Measurements from ENCODE around the gene PLIN4.

The PLIN4 gene

DNA sequence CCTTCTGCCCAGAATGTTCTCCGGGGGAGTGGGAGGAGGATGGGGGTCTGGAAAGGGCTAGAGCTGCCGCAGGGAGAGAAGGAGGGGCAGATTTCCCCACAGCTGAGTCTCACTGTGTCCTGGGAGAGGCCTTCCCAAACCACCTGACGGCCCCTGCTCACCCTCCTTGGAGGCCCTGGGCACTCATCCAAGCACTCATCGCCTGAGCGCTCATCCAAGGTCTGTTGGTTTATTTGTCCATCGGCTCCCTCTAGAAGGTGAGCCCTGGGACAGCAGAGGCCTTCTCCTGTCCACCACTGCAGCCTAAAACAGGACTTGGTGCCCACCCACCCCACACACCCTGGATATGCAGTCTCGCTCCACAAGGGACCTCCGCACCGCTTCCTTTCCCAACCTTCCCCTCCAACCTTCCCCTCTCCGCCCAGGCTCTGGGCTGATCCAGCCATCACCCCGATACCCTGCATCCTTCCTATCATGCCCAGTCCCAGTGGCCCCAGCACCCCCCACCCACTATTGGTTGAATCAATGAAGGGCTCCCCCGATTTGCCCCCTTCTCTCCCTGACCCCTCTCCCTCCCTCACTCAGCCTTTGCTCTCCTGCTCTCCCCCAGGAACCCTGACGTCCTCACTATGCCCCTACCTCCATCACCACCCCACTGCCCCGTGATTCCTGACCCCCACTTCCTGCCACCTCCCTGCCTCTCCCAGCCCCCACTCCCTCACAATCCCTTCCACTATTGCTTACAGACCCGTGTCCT is 62.4 kb downstream of the PLIN4 start:
- no peak for DNase-seq (ENCODE audit: low read depth)
- TF ChIP-seq, protein P1, sequence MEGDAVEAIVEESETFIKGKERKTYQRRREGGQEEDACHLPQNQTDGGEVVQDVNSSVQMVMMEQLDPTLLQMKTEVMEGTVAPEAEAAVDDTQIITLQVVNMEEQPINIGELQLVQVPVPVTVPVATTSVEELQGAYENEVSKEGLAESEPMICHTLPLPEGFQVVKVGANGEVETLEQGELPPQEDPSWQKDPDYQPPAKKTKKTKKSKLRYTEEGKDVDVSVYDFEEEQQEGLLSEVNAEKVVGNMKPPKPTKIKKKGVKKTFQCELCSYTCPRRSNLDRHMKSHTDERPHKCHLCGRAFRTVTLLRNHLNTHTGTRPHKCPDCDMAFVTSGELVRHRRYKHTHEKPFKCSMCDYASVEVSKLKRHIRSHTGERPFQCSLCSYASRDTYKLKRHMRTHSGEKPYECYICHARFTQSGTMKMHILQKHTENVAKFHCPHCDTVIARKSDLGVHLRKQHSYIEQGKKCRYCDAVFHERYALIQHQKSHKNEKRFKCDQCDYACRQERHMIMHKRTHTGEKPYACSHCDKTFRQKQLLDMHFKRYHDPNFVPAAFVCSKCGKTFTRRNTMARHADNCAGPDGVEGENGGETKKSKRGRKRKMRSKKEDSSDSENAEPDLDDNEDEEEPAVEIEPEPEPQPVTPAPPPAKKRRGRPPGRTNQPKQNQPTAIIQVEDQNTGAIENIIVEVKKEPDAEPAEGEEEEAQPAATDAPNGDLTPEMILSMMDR (IDR thresholded peaks at IDR 0.05; ENCODE audit: low read depth, low read length), result no peak
- TF ChIP-seq POLR2A (IDR thresholded peaks at IDR 0.05; ENCODE audit: extremely low read depth, insufficient read length), result no peak
- TF ChIP-seq, protein P2, sequence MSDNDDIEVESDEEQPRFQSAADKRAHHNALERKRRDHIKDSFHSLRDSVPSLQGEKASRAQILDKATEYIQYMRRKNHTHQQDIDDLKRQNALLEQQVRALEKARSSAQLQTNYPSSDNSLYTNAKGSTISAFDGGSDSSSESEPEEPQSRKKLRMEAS (IDR thresholded peaks at IDR 0.05; ENCODE audit: low read depth, low read length), result no peak
- no peak for TF ChIP-seq MYC (IDR thresholded peaks at IDR 0.05; ENCODE audit: low read depth, low read length)

DNA sequence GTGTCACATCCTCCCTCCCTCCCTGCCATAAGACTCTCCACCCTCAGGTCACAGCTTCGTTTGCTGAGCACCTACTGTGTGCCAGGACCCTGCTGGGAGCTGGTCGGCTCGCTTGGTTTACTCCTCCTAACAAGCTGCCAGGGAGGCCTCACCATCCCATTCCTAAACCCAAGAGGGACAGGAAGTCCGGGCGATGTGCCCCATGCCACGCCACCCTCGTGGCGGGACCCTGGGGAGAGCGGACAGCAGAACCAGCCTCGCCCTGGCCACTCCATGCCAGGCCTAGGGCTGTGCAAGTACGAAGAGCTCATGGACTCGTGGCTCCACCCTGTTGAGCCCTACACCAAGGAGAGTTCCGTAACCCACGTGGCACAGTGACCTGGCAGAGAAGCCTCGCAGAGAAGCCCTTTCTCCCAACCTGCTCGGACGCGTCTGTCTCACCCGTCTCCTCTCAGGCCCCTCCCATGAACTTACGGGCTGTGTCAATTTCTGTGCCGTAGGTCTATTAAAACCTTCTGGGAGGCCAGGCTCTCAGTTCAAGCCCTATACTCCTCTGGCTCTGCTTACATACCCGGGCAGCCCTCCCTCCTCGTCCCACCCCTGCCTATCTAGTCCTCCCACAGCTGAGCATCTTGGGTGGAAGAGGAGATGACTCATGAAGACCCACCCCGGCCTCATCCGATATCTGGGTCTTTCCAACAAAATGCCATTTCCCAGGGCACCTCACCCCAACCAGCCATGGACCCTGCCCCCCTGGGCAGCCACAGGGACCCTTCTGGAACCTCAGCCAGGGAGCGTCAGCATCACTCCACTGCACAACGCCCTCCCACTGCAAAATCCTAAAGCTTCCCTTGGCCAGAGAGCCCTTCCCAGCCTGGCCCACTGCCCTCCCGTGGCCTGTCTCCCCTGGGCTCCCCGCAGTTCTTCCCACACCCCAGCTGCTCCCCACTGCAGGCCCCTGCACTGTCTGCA is 63.3 kb downstream of the PLIN4 start:
- no peak for DNase-seq (ENCODE audit: low read depth)
- H3K4me3 ChIP-seq (ENCODE audit: low read depth, low read length), result no peak overlapping the region
- TF ChIP-seq, protein P1 (IDR thresholded peaks at IDR 0.05; ENCODE audit: low read depth, low read length), result no peak
- TF ChIP-seq, protein P2 (IDR thresholded peaks at IDR 0.05; ENCODE audit: low read depth, low read length), result no peak
- TF ChIP-seq MYC (IDR thresholded peaks at IDR 0.05; ENCODE audit: low read depth, low read length) (no peak), POLR2A (IDR thresholded peaks at IDR 0.05; ENCODE audit: extremely low read depth, insufficient read length) (no peak)

More for the DNA sequence above, 62.4 kb downstream of the PLIN4 start:
- H3K4me3 ChIP-seq (ENCODE audit: low read depth, low read length), result peak overlapping the region; percentile 69

DNA sequence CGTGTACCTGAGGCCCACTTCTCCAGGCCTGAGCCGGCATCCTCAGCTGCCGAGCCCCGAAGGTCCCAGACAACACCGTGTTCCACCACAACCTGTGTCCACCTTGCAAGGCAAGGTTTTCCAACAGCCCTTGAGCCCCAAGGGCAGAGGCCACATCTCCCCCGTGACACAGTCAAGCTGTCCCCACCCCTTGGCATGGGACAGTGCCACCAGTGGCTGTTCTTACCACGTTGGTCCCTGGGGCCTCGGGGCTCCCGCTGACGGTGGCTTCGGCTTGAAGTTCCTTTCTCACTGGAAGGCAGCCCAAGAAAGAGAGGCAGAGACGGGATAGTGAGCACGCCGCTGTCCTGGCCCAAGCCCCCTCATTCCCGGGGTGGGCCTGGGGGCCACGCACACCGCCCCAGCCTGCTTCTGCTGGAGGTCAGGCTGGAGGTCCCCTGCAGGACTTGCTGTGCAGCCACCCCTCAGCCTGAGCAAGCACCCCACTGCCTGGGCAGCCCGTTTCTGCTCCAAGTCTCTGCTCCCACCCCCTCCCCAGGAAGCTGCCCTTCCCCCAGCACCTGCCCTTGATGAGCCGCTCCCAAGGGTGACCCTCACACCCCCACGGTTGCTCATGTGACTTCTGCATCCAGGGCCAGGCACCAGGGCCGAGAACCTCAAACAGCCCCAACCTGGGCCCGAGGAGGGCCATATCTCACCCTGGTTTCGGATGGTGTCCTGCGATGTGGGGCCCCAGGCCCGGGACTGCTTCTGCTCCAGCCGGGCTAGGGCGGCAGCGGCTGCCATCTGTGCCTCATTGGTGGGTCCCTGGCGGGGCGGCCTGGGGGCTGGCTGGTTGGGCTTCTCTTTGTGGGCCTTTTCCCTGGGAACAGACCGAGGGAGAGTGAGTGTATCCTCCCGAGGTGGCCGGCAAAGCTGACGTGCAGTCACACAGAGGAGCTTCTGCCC is 64.8 kb downstream of the PLIN4 start:
- H3K4me3 ChIP-seq (ENCODE audit: low read depth, low read length), result no peak overlapping the region
- no peak for DNase-seq (ENCODE audit: low read depth)
- TF ChIP-seq, protein P1 (IDR thresholded peaks at IDR 0.05; ENCODE audit: low read depth, low read length), result no peak
- TF ChIP-seq MYC (IDR thresholded peaks at IDR 0.05; ENCODE audit: low read depth, low read length) (no peak), POLR2A (IDR thresholded peaks at IDR 0.05; ENCODE audit: extremely low read depth, insufficient read length) (no peak)
- TF ChIP-seq, protein P2 (IDR thresholded peaks at IDR 0.05; ENCODE audit: low read depth, low read length), result no peak

DNA sequence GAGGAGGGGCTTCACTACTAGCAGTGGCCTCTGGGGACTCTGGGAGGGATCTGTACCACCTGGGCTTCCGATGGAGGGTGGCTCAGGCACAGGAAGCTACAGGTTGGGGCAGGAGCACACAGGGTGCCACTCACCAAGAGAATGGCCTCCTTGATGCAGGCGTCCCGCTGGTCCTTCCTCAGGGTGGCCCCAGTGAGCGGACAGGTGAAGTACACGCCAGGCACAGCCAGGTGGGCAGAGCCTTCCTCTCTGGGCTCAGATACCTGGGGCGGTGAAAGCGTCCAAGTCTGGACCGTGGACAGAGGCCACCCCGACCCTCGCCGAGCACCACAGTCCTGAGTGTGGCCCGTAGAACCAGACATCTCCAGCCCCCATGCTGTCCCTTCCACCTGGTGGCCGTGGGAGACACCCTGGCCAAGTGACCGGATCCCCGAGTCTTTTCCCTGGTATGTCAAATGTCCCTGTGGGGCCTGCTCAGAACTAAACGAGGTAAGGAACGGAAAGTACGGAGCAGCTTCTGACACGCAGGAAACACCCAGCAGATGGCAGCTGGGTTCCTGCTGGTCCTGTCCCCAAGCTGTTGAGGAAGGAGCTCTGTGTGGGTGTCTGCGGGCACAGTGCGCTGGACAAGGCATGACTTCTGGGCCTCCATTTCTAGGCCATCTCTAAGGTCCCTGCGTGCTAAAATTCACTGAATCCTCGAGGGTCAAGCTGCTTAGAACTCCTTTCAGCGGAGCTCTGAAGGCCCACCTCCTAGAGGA is 65.9 kb downstream of the PLIN4 start:
- DNase-seq (ENCODE audit: low read depth), result no peak
- H3K4me3 ChIP-seq (ENCODE audit: low read depth, low read length), result no peak overlapping the region
- TF ChIP-seq, protein P2 (IDR thresholded peaks at IDR 0.05; ENCODE audit: low read depth, low read length), result no peak
- TF ChIP-seq POLR2A (IDR thresholded peaks at IDR 0.05; ENCODE audit: extremely low read depth, insufficient read length) (no peak), MYC (IDR thresholded peaks at IDR 0.05; ENCODE audit: low read depth, low read length) (no peak)
- TF ChIP-seq, protein P1 (IDR thresholded peaks at IDR 0.05; ENCODE audit: low read depth, low read length), result no peak
